H9 (cell line): Measurements from ENCODE around the gene MAST4. TPM values are rescaled to one million over a fixed set of nuclear protein-coding genes. Genes with fewer than 3 reads are reported as not detected.

Experiments
- DNase-seq: peaks from one replicate; pipeline ENCODE4 v3.0.0-alpha.2; 2017
- H2AFZ ChIP-seq: one replicate; pipeline ENCODE4 v1.6.1; 2013; ENCODE audit warnings: mild to moderate bottlenecking, low read length, control low read depth, moderate library complexity
- H2AK5ac ChIP-seq: 2 replicates; pipeline ENCODE4 v1.6.1; 2013; ENCODE audit warnings: low read length, control low read depth, mixed read lengths; ENCODE audit not compliant: insufficient read length
- H2BK120ac ChIP-seq: one replicate; pipeline ENCODE4 v1.6.1; 2013; ENCODE audit warnings: low read depth, mild to moderate bottlenecking, low read length, control low read depth, inconsistent platforms; ENCODE audit not compliant: poor library complexity, severe bottlenecking
- H2BK12ac ChIP-seq: 2 replicates; pipeline ENCODE4 v1.6.1; 2013; ENCODE audit warnings: low read length, control low read depth, mixed read lengths, low read depth; ENCODE audit not compliant: insufficient read length
- H2BK15ac ChIP-seq: 2 replicates; pipeline ENCODE4 v1.6.1; 2013; ENCODE audit warnings: low read depth, low read length, control low read depth
- H2BK20ac ChIP-seq: one replicate; pipeline ENCODE4 v1.6.1; 2013; ENCODE audit warnings: low read depth, mild to moderate bottlenecking, low read length, control low read depth, inconsistent platforms; ENCODE audit not compliant: poor library complexity, severe bottlenecking
- H2BK5ac ChIP-seq: 2 replicates; pipeline ENCODE4 v1.6.1; 2013; ENCODE audit warnings: low read length, control low read depth, mixed read lengths; ENCODE audit not compliant: insufficient read length
- H3K14ac ChIP-seq: 2 replicates; pipeline ENCODE4 v1.6.1; 2013; ENCODE audit warnings: low read length, control low read depth; ENCODE audit not compliant: insufficient read depth
- H3K18ac ChIP-seq: 2 replicates; pipeline ENCODE4 v1.6.1; 2013; ENCODE audit warnings: low read depth, mild to moderate bottlenecking, mixed read lengths, low read length, control low read depth; ENCODE audit not compliant: insufficient read length
- H3K23ac ChIP-seq: 2 replicates; pipeline ENCODE4 v1.6.1; 2013; ENCODE audit warnings: low read length, control low read depth, mixed read lengths, low read depth; ENCODE audit not compliant: insufficient read length
- H3K23me2 ChIP-seq: 2 replicates; pipeline ENCODE4 v1.6.1; 2013; ENCODE audit warnings: low read depth, mild to moderate bottlenecking, mixed read lengths, low read length, control low read depth; ENCODE audit not compliant: insufficient read length, poor library complexity, severe bottlenecking
- H3K27ac ChIP-seq: 2 replicates; pipeline ENCODE4 v1.5.1; 2013; ENCODE audit warnings: low read length, control low read depth, mixed read lengths, low read depth; ENCODE audit not compliant: insufficient read length
- H3K27me3 ChIP-seq: 2 replicates; pipeline ENCODE4 v1.6.1; 2013; ENCODE audit warnings: low read length, control low read depth, inconsistent platforms; ENCODE audit not compliant: insufficient read depth
- H3K4ac ChIP-seq: 2 replicates; pipeline ENCODE4 v1.6.1; 2013; ENCODE audit warnings: low read depth, mild to moderate bottlenecking, control low read depth, inconsistent platforms, low read length, moderate library complexity
- H3K4me1 ChIP-seq: 2 replicates; pipeline ENCODE4 v1.6.1; 2013; ENCODE audit warnings: low read length, control low read depth, inconsistent platforms; ENCODE audit not compliant: insufficient read depth
- H3K4me2 ChIP-seq: 2 replicates; pipeline ENCODE4 v1.6.1; 2013; ENCODE audit warnings: low read length, control low read depth, mixed read lengths; ENCODE audit not compliant: insufficient read length, insufficient read depth
- H3K56ac ChIP-seq: 2 replicates; pipeline ENCODE4 v1.6.1; 2013; ENCODE audit warnings: low read depth, mild to moderate bottlenecking, mixed read lengths, low read length, control low read depth; ENCODE audit not compliant: insufficient read length
- H3K79me1 ChIP-seq: 2 replicates; pipeline ENCODE4 v1.6.1; 2013; ENCODE audit warnings: low read depth, mild to moderate bottlenecking, moderate library complexity, low read length, control low read depth, inconsistent platforms; ENCODE audit not compliant: insufficient read depth, poor library complexity, severe bottlenecking
- H3K79me2 ChIP-seq: 2 replicates; pipeline ENCODE4 v1.6.1; 2013; ENCODE audit warnings: low read length, control low read depth, inconsistent platforms; ENCODE audit not compliant: insufficient read depth
- H3K9ac ChIP-seq: 2 replicates; pipeline ENCODE4 v1.6.1; 2013; ENCODE audit warnings: low read length, control low read depth, mixed read lengths; ENCODE audit not compliant: insufficient read length; ENCODE audit errors: extremely low read depth
- H3K9me3 ChIP-seq: one replicate; pipeline ENCODE4 v1.6.1; 2013; ENCODE audit warnings: low read depth, low read length, inconsistent platforms; ENCODE audit not compliant: control insufficient read depth
- H3T11ph ChIP-seq: one replicate; pipeline ENCODE4 v1.6.1; 2013; ENCODE audit warnings: mild to moderate bottlenecking, low read length, control low read depth, inconsistent platforms
- H4K20me1 ChIP-seq: one replicate; pipeline ENCODE4 v1.6.1; 2013; ENCODE audit not compliant: control insufficient read depth, insufficient read length, insufficient read depth
- H4K5ac ChIP-seq: 2 replicates; pipeline ENCODE4 v1.6.1; 2013; ENCODE audit warnings: low read depth, mild to moderate bottlenecking, mixed read lengths, low read length, control low read depth; ENCODE audit not compliant: insufficient read length
- H4K8ac ChIP-seq: replicated peaks from 2 replicates; pipeline ENCODE4 v1.6.1; 2013; ENCODE audit warnings: low read length, control low read depth, mixed read lengths, low read depth; ENCODE audit not compliant: insufficient read length
- H4K91ac ChIP-seq: 2 replicates; pipeline ENCODE4 v1.6.1; 2013; ENCODE audit warnings: low read depth, mild to moderate bottlenecking, moderate library complexity, mixed read lengths, low read length, control low read depth; ENCODE audit not compliant: insufficient read length
- H3K27ac Mint-ChIP-seq, 3 experiments: 2 replicates in 2 of 3; 3 replicates in 1 of 3; pipeline ENCODE4 v1.8.0; 2020 to 2021; ENCODE audit warnings: mixed read lengths in 3 of 3, mild to moderate bottlenecking in 1 of 3, moderate library complexity in 1 of 3
- H3K27me3 Mint-ChIP-seq: 2 replicates; pipeline ENCODE4 v1.8.0; 2021; ENCODE audit warnings: low read depth, mild to moderate bottlenecking, moderate library complexity, mixed read lengths
- H3K36me3 Mint-ChIP-seq, 3 experiments: 2 replicates in 2 of 3; 3 replicates in 1 of 3; pipeline ENCODE4 v1.8.0; 2020 to 2021; ENCODE audit warnings: low read depth in 3 of 3, mixed read lengths in 3 of 3; ENCODE audit not compliant: insufficient read depth in 1 of 3
- H3K4me1 Mint-ChIP-seq, 2 experiments: 2 replicates each; pipeline ENCODE4 v1.8.0; 2020; ENCODE audit warnings: mixed read lengths in 2 of 2
- H3K4me3 Mint-ChIP-seq, 2 experiments: 2 replicates in 1 of 2; 3 replicates in 1 of 2; pipeline ENCODE4 v1.8.0; 2020 to 2021; ENCODE audit warnings: mild to moderate bottlenecking in 2 of 2, mixed read lengths in 2 of 2, moderate library complexity in 1 of 2
- H3K9me3 Mint-ChIP-seq, 2 experiments: 2 replicates in 1 of 2; 3 replicates in 1 of 2; pipeline ENCODE4 v1.8.0; 2020; ENCODE audit warnings: mild to moderate bottlenecking in 2 of 2, mixed read lengths in 2 of 2, moderate library complexity in 1 of 2
- CTCF ChIP-seq: fragments of 200-600 bp; sonication (generic); conservative IDR thresholded peaks from 3 replicates; pipeline ENCODE4 v1.8.0; 2021; ENCODE audit warnings: antibody characterized with exemption, mild to moderate bottlenecking
- total RNA-seq: library from RNA; stranded (reverse); gene quantifications from 2 replicates; pipeline ENCODE4 v1.2.1, GENCODE V29; 2021

The MAST4 gene
- total RNA-seq, 1 experiment from 2014 or later, result 3.7 TPM

GRCh38 chr5:66912787-66913186 is 316.6 kb downstream of the MAST4 start:
- Histone ChIP-seq H3K79me2 (no peaks in the 10 kb centered on the region), H3K18ac (no peak overlapping the region), H3K4me2 (no peak overlapping the region), H2BK20ac (no peak overlapping the region), H4K20me1 (no peaks in the 10 kb centered on the region), H3K23me2 (no peaks in the 10 kb centered on the region), H3K27me3 (no peaks in the 10 kb centered on the region; the same call in 1 of the 2 replicates), H3K56ac (no peak overlapping the region), H2AFZ (no peak overlapping the region), H2BK12ac (no peak overlapping the region), H2BK15ac (no peak overlapping the region), H2BK5ac (no peak overlapping the region), H2BK120ac (no peak overlapping the region), H3K9me3 (no peaks in the 10 kb centered on the region), H4K91ac (no peak overlapping the region), H3K4me1 (no peaks in the 10 kb centered on the region; the same call in 1 of the 2 replicates), H3T11ph (no peak overlapping the region), H3K14ac (no peak overlapping the region), H3K23ac (no peak overlapping the region), H3K9ac (no peak overlapping the region), H3K79me1 (no peaks in the 10 kb centered on the region), H3K4ac (no peak overlapping the region), H3K27ac (no peak overlapping the region), H4K8ac (no peak overlapping the region), H4K5ac (no peak overlapping the region), H2AK5ac (no peak overlapping the region)
- Mint-ChIP-seq H3K9me3 (no peaks in the 10 kb centered on the region), H3K27ac (no peak overlapping the region), H3K4me1 (peaks cover 7 to 10% of the 10 kb centered on the region in 2 experiments), H3K27me3 (peaks cover 34% of the 10 kb centered on the region), H3K4me3 (no peak overlapping the region), H3K36me3 (no peaks in the 10 kb centered on the region)
- no peak for DNase-seq
- no peak for TF ChIP-seq CTCF
